SK-N-SH (cell line): Measurements from ENCODE around the gene FKBP1C. TPM values are rescaled to one million over a fixed set of nuclear protein-coding genes. Genes with fewer than 3 reads are reported as not detected.

ENCODE experiments used
- CTCF ChIA-PET: fragments of 300-600, 350-600 bp; formaldehyde crosslinking; extraction: SDS; loops from one replicate; lab custom pipeline; 2021; lab: Yijun Ruan, JAX
- POLR2A ChIA-PET: fragments of 350-600 bp; sonication (Branson Sonifier 250); formaldehyde crosslinking; extraction: SDS; loops from one replicate; lab custom pipeline; 2020; ENCODE audit warnings: antibody characterized with exemption, inconsistent platforms; lab: Yijun Ruan, JAX
- DNase-seq: peaks from one replicate; pipeline ENCODE4 v3.0.0; 2012
- H2AFZ ChIP-seq: fragments of 200-600 bp; sonication (generic); 2 replicates; pipeline ENCODE4 v1.8.1; 2016; ENCODE audit warnings: antibody characterized with exemption, mild to moderate bottlenecking, low read depth
- H3F3A ChIP-seq: fragments of 200-600 bp; sonication (generic); replicated peaks from 2 replicates; pipeline ENCODE3; 2016; ENCODE audit warnings: antibody characterized with exemption, mild to moderate bottlenecking; ENCODE audit not compliant: insufficient read depth
- H3K27ac ChIP-seq, 2 experiments: fragments of 200-500 bp in 1 of 2; fragments of 200-600 bp in 1 of 2; sonication (Bioruptor generic) in 1 of 2; sonication (generic), shearing (Covaris generic) in 1 of 2; 2 replicates each; pipeline versions ENCODE4 v1.5.1 to v1.6.1; 2014 to 2016; ENCODE audit warnings: low read depth in 2 of 2, inconsistent platforms in 1 of 2, low read length in 1 of 2, mild to moderate bottlenecking in 1 of 2, mixed read lengths in 1 of 2
- H3K27me3 ChIP-seq: fragments of 200-600 bp; sonication (generic), shearing (Covaris generic); 2 replicates; pipeline ENCODE4 v1.6.1; 2016; ENCODE audit warnings: mixed run types; ENCODE audit not compliant: insufficient read depth
- H3K36me3 ChIP-seq, 2 experiments: fragments of 200-500 bp in 1 of 2; fragments of 200-600 bp in 1 of 2; sonication (Bioruptor generic) in 1 of 2; sonication (generic) in 1 of 2; replicated peaks in 1 of 2; 2 replicates each; pipeline versions ENCODE3 to v1.5.1; 2014 to 2016; ENCODE audit warnings: low read length in 1 of 2, mild to moderate bottlenecking in 1 of 2; ENCODE audit not compliant: insufficient read depth in 2 of 2, control insufficient read depth in 1 of 2
- H3K4me1 ChIP-seq, 2 experiments: fragments of 200-500 bp in 1 of 2; fragments of 200-600 bp in 1 of 2; sonication (Bioruptor generic) in 1 of 2; sonication (generic), shearing (Covaris generic) in 1 of 2; 2 replicates each; pipeline versions ENCODE4 v1.5.1 to v1.6.1; 2014 to 2016; ENCODE audit warnings: low read depth in 1 of 2, low read length in 1 of 2, mixed run types in 1 of 2; ENCODE audit not compliant: insufficient read depth in 2 of 2, control insufficient read depth in 1 of 2
- H3K4me2 ChIP-seq: fragments of 200-600 bp; sonication (generic), shearing (Covaris generic); 2 replicates; pipeline ENCODE4 v1.6.1; 2017; ENCODE audit warnings: mixed run types
- H3K4me3 ChIP-seq, 2 experiments: fragments of 200-500 bp in 1 of 2; fragments of 200-600 bp in 1 of 2; sonication (Bioruptor generic) in 1 of 2; sonication (generic), shearing (Covaris generic) in 1 of 2; 2 replicates each; pipeline versions ENCODE4 v1.5.1 to v1.8.1; 2014 to 2016; ENCODE audit warnings: low read depth in 2 of 2, inconsistent platforms in 1 of 2, low read length in 1 of 2, mild to moderate bottlenecking in 1 of 2, mixed read lengths in 1 of 2, moderate library complexity in 1 of 2
- H3K79me2 ChIP-seq: fragments of 200-600 bp; sonication (generic); 2 replicates; pipeline ENCODE4 v1.8.1; 2017; ENCODE audit warnings: mild to moderate bottlenecking; ENCODE audit not compliant: insufficient read depth
- H3K9ac ChIP-seq: fragments of 200-600 bp; sonication (generic); 2 replicates; pipeline ENCODE4 v1.6.1; 2017; ENCODE audit warnings: mixed run types
- H3K9me2 ChIP-seq: fragments of 200-600 bp; sonication (generic); 2 replicates; pipeline ENCODE4 v1.6.1; 2017; ENCODE audit warnings: mixed run types
- H3K9me3 ChIP-seq: fragments of 200-600 bp; sonication (generic); 2 replicates; pipeline ENCODE4 v1.6.1; 2017; ENCODE audit warnings: mixed run types, mild to moderate bottlenecking, moderate library complexity
- H4K20me1 ChIP-seq: fragments of 200-600 bp; sonication (generic); 2 replicates; pipeline ENCODE4 v1.6.1; 2017; ENCODE audit warnings: mild to moderate bottlenecking, mixed run types; ENCODE audit not compliant: insufficient read depth
- CHD2 ChIP-seq: fragments of 150-350 bp; IDR thresholded peaks from 2 replicates; pipeline ENCODE4 v1.6.1; 2018; ENCODE audit warnings: low read length; ENCODE audit not compliant: partially characterized antibody
- EZH2phosphoT487 ChIP-seq: fragments of 200-600 bp; sonication (generic); IDR thresholded peaks from 2 replicates; pipeline ENCODE4 v1.6.1; 2017; ENCODE audit warnings: low read depth, mixed run types, mild to moderate bottlenecking, antibody characterized with exemption, moderate library complexity, borderline replicate concordance
- FOSL2 ChIP-seq: IDR thresholded peaks from 2 replicates; pipeline ENCODE4 v1.4.0; 2012; ENCODE audit warnings: low read depth, mild to moderate bottlenecking, moderate library complexity, borderline replicate concordance
- FOXJ3 ChIP-seq: sonication (generic); formaldehyde crosslinking; IDR thresholded peaks from 2 replicates; pipeline ENCODE4 v1.5.1; 2020; ENCODE audit warnings: mild to moderate bottlenecking, missing genetic modification reagents
- FOXM1 ChIP-seq: IDR thresholded peaks from 2 replicates; pipeline ENCODE4 v1.4.0; 2012; ENCODE audit warnings: low read depth, mild to moderate bottlenecking
- GATA2 ChIP-seq: sonication (generic); formaldehyde crosslinking; IDR thresholded peaks from 2 replicates; pipeline ENCODE4 v1.5.0; 2020; ENCODE audit warnings: mild to moderate bottlenecking, missing genetic modification reagents
- JUND ChIP-seq: IDR thresholded peaks from 2 replicates; pipeline ENCODE4 v1.4.0; 2012
- MXI1 ChIP-seq: IDR thresholded peaks from 2 replicates; pipeline ENCODE4 v1.6.1; 2012; ENCODE audit warnings: mild to moderate bottlenecking, low read depth, low read length, improper control_type of control experiment
- NFIC ChIP-seq: IDR thresholded peaks from 2 replicates; pipeline ENCODE4 v1.4.0; 2012; ENCODE audit warnings: borderline replicate concordance
- POLR2AphosphoS5 ChIP-seq: IDR thresholded peaks from 2 replicates; pipeline ENCODE4 v1.6.1; 2012; ENCODE audit warnings: low read depth, low read length
- RXRA ChIP-seq: IDR thresholded peaks from 2 replicates; pipeline ENCODE4 v1.4.0; 2012; ENCODE audit warnings: low read depth, mild to moderate bottlenecking, borderline replicate concordance
- SIN3A ChIP-seq: IDR thresholded peaks from 2 replicates; pipeline ENCODE4 v1.6.1; 2012; ENCODE audit warnings: low read depth, mild to moderate bottlenecking, low read length, moderate library complexity, borderline replicate concordance
- SMC3 ChIP-seq: IDR thresholded peaks from 2 replicates; pipeline ENCODE4 v1.6.1; 2012; ENCODE audit warnings: low read depth, low read length, improper control_type of control experiment
- TAF1 ChIP-seq: IDR thresholded peaks from 2 replicates; pipeline ENCODE4 v1.6.1; 2012; ENCODE audit warnings: low read depth, mild to moderate bottlenecking, low read length, moderate library complexity, borderline replicate concordance
- TCF12 ChIP-seq: IDR thresholded peaks from 2 replicates; pipeline ENCODE4 v1.4.0; 2012
- TEAD4 ChIP-seq: IDR thresholded peaks from 2 replicates; pipeline ENCODE4 v1.4.0; 2012; ENCODE audit warnings: mild to moderate bottlenecking, borderline replicate concordance; ENCODE audit not compliant: insufficient read depth
- USF1 ChIP-seq: IDR thresholded peaks from 2 replicates; pipeline ENCODE4 v1.4.0; 2012; ENCODE audit warnings: low read depth, borderline replicate concordance
- YY1 ChIP-seq: IDR thresholded peaks from 2 replicates; pipeline ENCODE4 v1.4.0; 2012; ENCODE audit warnings: low read depth, mild to moderate bottlenecking
- ZBTB33 ChIP-seq: IDR thresholded peaks from 2 replicates; pipeline ENCODE4 v1.4.0; 2012; ENCODE audit warnings: low read depth, borderline replicate concordance
- WGBS: methylation state at CpG from one replicate; pipeline ENCODE4 v1.1.6; 2017; ENCODE audit warnings: low lambda C conversion rate; 5-methylcytosine and 5-hydroxymethylcytosine counted together
- polyA plus RNA-seq, 3 experiments: library from polyadenylated mRNA; depleted of rRNA; stranded (reverse); fragments of >200 nt; gene quantifications; 2 replicates each; pipeline ENCODE4 v1.2.3, GENCODE V29; 2012
- TF ChIP-seq, protein P1 (sequence below): fragments of 150-350 bp; IDR thresholded peaks from 2 replicates; pipeline ENCODE4 v1.6.1; 2017; ENCODE audit warnings: antibody characterized with exemption, low read length, low read depth, borderline replicate concordance
- TF ChIP-seq, protein P2 (sequence below): IDR thresholded peaks from 2 replicates; pipeline ENCODE4 v1.4.0; 2012; ENCODE audit warnings: low read depth

FKBP1C gene
- polyA plus RNA-seq, 1 of the 3 experiments (the other 2 are of a cell fraction): 1.2 TPM

GRCh38 chr6:63188828-63189227 lies 22.4 kb upstream of the FKBP1C start:
- H3K9me2 ChIP-seq: no peaks in the 10 kb centered on the region
- ChIA-PET CTCF (no interaction called here), POLR2A (no interaction called here)
- no peak for DNase-seq
- H3K4me1 ChIP-seq: no peaks in the 10 kb centered on the region
- no peak overlapping the region for H2AFZ ChIP-seq
- no peaks in the 10 kb centered on the region for H3K27me3 ChIP-seq
- H3K27ac ChIP-seq: no peak overlapping the region
- no peak for TF ChIP-seq POLR2AphosphoS5
- TF ChIP-seq TAF1: no peak
- no peak for TF ChIP-seq NFIC
- no peak for TF ChIP-seq YY1
- TF ChIP-seq JUND: no peak
- TF ChIP-seq TEAD4: no peak
- TF ChIP-seq RXRA: no peak
- TF ChIP-seq FOXJ3 (CRISPR knock-in tag): no peak
- TF ChIP-seq, protein P1, sequence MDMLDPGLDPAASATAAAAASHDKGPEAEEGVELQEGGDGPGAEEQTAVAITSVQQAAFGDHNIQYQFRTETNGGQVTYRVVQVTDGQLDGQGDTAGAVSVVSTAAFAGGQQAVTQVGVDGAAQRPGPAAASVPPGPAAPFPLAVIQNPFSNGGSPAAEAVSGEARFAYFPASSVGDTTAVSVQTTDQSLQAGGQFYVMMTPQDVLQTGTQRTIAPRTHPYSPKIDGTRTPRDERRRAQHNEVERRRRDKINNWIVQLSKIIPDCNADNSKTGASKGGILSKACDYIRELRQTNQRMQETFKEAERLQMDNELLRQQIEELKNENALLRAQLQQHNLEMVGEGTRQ: no peak
- no peak for TF ChIP-seq EZH2phosphoT487
- TF ChIP-seq ZBTB33: no peak
- TF ChIP-seq, protein P2, sequence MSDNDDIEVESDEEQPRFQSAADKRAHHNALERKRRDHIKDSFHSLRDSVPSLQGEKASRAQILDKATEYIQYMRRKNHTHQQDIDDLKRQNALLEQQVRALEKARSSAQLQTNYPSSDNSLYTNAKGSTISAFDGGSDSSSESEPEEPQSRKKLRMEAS: no peak
- TF ChIP-seq FOSL2: no peak
- no peak overlapping the region for H3K9ac ChIP-seq
- H3K9me3 ChIP-seq: no peaks in the 10 kb centered on the region
- H3K4me2 ChIP-seq: no peak overlapping the region
- no peaks in the 10 kb centered on the region for H3F3A ChIP-seq
- H3K79me2 ChIP-seq: no peaks in the 10 kb centered on the region
- H3K36me3 ChIP-seq: no peaks in the 10 kb centered on the region
- H4K20me1 ChIP-seq: no peaks in the 10 kb centered on the region
- H3K4me3 ChIP-seq: no peak overlapping the region

GRCh38 chr6:63193324-63193723 lies 17.9 kb upstream of the FKBP1C start:
- H3F3A ChIP-seq: no peaks in the 10 kb centered on the region
- DNase-seq: no peak
- H3K79me2 ChIP-seq: no peaks in the 10 kb centered on the region
- H3K9me2 ChIP-seq: no peaks in the 10 kb centered on the region
- WGBS: 0% methylated on average over 5 of the region's 5 CpGs
- H4K20me1 ChIP-seq: no peaks in the 10 kb centered on the region
- H3K4me1 ChIP-seq: no peaks in the 10 kb centered on the region
- H3K4me3 ChIP-seq: no peak overlapping the region
- H3K27ac ChIP-seq: no peak overlapping the region
- H3K27me3 ChIP-seq: no peaks in the 10 kb centered on the region
- no peak overlapping the region for H3K4me2 ChIP-seq
- no peaks in the 10 kb centered on the region for H3K36me3 ChIP-seq
- no peak overlapping the region for H2AFZ ChIP-seq
- POLR2A ChIA-PET: no interaction called here
- CTCF ChIA-PET: no interaction called here
- H3K9ac ChIP-seq: no peak overlapping the region
- H3K9me3 ChIP-seq: no peaks in the 10 kb centered on the region
- no peak for TF ChIP-seq GATA2 (CRISPR knock-in tag)
- no peak for TF ChIP-seq SMC3
- no peak for TF ChIP-seq FOXM1
- TF ChIP-seq YY1: no peak
- TF ChIP-seq ZBTB33: no peak
- TF ChIP-seq FOSL2: no peak
- no peak for TF ChIP-seq MXI1
- no peak for TF ChIP-seq SIN3A
- no peak for TF ChIP-seq FOXJ3 (CRISPR knock-in tag)
- TF ChIP-seq TCF12: no peak
- TF ChIP-seq, protein P2: no peak
- TF ChIP-seq TAF1: no peak
- TF ChIP-seq USF1: no peak
- no peak for TF ChIP-seq POLR2AphosphoS5
- no peak for TF ChIP-seq CHD2
